ENCODE results near the gene PPP1R9B. TPM values are rescaled to one million over a fixed set of nuclear protein-coding genes. Genes with fewer than 3 reads are reported as not detected.

The PPP1R9B gene
- total and polyA plus RNA-seq, 4 donors, result 0.90 to 26.1 (median 7.1) TPM

DNA sequence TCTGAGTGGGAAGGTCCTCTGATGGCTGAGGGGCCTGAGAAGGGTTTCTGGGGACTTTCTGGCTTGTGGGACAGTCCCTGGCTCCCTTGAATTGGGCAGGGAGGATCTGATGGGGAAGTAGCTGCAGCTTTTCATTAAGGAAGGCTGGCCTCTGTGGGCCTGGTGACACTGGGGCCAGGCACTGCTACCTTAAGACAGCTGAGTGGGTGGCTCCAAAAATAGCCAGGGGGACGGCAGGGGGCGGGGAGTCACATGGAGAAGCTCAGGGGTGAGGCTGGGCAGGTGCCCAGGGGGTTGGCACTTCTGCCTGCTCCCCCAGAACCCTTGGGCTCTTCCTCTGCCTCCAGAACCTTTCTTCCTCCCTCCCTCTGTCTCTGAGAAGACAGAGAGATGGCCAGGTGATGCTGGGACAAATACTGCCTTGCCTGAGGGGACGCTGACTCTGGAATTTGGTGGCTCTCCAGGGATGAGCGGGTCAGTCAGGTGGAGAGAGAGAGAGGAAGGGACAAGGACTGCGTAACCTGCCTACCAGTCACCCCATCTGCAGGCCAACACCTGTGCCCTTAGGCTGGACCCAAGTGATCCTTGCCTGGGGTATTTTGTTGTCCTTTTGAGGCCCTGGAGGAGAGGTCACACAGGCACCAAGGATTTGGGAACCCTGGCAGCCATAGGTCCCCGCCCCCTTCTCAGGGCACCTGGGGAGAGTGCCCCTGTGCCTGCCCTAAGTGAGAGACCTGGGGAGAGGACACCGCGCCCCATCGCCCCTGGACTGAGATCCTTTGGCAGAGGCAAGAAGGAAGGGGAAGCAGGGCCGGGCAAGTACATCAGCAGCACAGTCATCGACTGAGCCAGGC lies 13.6 kb upstream of the PPP1R9B start:
- no peak for DNase-seq (ENCODE audit: low spot score)
- Histone ChIP-seq H3K9ac (ENCODE audit: low read depth in 1 of 2, low read length in 2 of 2) (no peak overlapping the region), H3K36me3 (ENCODE audit: control insufficient read depth in 4 of 4, insufficient read depth in 3 of 4, low read depth in 1 of 4, low read length in 3 of 4) (no peaks in the 10 kb centered on the region), H3K27me3 (ENCODE audit: control insufficient read depth in 4 of 4, insufficient read depth in 4 of 4, low read length in 3 of 4) (no peaks in the 10 kb centered on the region), H3K4me1 (ENCODE audit: control insufficient read depth in 4 of 4, insufficient read depth in 4 of 4, low read length in 3 of 4) (peaks cover 0 to 11% (median 8%) of the 10 kb centered on the region in 4 donors), H3K4me3 (ENCODE audit: low read depth in 1 of 3, low read length in 3 of 3) (no peak overlapping the region), H3K9me3 (ENCODE audit: control insufficient read depth in 4 of 4, low read length in 3 of 4) (no peaks in the 10 kb centered on the region), H3K27ac (ENCODE audit: low read depth in 1 of 2, low read length in 2 of 2) (no peak overlapping the region)
- TF ChIP-seq TAF1 (conservative IDR thresholded peaks at IDR 0.05) (no peak), NR2F2 (IDR thresholded peaks at IDR 0.05) (no peak), YY1 (IDR thresholded peaks at IDR 0.05) (no peak), MAX (IDR thresholded peaks at IDR 0.05) (no peak)
- 75% methylated on average over 11 of the region's 11 CpGs for WGBS

- no peaks in the 10 kb centered on the region for H3K9me3 ChIP-seq (ENCODE audit: control insufficient read depth in 4 of 4, low read length in 3 of 4)
- no peak overlapping the region for H3K4me3 ChIP-seq (ENCODE audit: low read depth in 1 of 3, low read length in 3 of 3)
- WGBS, result 69% methylated on average over 8 of the region's 8 CpGs
- TF ChIP-seq HNF4G (IDR thresholded peaks at IDR 0.05) (no peak), FOXA2 (IDR thresholded peaks at IDR 0.05) (no peak), ZBTB33 (IDR thresholded peaks at IDR 0.05) (no peak), RAD21 (IDR thresholded peaks at IDR 0.05) (no peak), YY1 (IDR thresholded peaks at IDR 0.05) (no peak), HNF4A (conservative IDR thresholded peaks at IDR 0.05) (no peak), EGR1 (IDR thresholded peaks at IDR 0.05; ENCODE audit: low read depth in 2 of 2) (no peak), MAX (IDR thresholded peaks at IDR 0.05) (no peak), JUND (IDR thresholded peaks at IDR 0.05) (no peak), SP1 (IDR thresholded peaks at IDR 0.05) (no peak), RXRA (IDR thresholded peaks at IDR 0.05) (no peak), FOXA1 (IDR thresholded peaks at IDR 0.05) (no peak)
- TF ChIP-seq, protein P1, sequence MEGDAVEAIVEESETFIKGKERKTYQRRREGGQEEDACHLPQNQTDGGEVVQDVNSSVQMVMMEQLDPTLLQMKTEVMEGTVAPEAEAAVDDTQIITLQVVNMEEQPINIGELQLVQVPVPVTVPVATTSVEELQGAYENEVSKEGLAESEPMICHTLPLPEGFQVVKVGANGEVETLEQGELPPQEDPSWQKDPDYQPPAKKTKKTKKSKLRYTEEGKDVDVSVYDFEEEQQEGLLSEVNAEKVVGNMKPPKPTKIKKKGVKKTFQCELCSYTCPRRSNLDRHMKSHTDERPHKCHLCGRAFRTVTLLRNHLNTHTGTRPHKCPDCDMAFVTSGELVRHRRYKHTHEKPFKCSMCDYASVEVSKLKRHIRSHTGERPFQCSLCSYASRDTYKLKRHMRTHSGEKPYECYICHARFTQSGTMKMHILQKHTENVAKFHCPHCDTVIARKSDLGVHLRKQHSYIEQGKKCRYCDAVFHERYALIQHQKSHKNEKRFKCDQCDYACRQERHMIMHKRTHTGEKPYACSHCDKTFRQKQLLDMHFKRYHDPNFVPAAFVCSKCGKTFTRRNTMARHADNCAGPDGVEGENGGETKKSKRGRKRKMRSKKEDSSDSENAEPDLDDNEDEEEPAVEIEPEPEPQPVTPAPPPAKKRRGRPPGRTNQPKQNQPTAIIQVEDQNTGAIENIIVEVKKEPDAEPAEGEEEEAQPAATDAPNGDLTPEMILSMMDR (IDR thresholded peaks at IDR 0.05; ENCODE audit: low read depth, low read length, missing input control), result no peak
- TF ChIP-seq, protein P2, sequence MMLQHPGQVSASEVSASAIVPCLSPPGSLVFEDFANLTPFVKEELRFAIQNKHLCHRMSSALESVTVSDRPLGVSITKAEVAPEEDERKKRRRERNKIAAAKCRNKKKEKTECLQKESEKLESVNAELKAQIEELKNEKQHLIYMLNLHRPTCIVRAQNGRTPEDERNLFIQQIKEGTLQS (IDR thresholded peaks at IDR 0.05), result no peak
- TF ChIP-seq, protein P3, sequence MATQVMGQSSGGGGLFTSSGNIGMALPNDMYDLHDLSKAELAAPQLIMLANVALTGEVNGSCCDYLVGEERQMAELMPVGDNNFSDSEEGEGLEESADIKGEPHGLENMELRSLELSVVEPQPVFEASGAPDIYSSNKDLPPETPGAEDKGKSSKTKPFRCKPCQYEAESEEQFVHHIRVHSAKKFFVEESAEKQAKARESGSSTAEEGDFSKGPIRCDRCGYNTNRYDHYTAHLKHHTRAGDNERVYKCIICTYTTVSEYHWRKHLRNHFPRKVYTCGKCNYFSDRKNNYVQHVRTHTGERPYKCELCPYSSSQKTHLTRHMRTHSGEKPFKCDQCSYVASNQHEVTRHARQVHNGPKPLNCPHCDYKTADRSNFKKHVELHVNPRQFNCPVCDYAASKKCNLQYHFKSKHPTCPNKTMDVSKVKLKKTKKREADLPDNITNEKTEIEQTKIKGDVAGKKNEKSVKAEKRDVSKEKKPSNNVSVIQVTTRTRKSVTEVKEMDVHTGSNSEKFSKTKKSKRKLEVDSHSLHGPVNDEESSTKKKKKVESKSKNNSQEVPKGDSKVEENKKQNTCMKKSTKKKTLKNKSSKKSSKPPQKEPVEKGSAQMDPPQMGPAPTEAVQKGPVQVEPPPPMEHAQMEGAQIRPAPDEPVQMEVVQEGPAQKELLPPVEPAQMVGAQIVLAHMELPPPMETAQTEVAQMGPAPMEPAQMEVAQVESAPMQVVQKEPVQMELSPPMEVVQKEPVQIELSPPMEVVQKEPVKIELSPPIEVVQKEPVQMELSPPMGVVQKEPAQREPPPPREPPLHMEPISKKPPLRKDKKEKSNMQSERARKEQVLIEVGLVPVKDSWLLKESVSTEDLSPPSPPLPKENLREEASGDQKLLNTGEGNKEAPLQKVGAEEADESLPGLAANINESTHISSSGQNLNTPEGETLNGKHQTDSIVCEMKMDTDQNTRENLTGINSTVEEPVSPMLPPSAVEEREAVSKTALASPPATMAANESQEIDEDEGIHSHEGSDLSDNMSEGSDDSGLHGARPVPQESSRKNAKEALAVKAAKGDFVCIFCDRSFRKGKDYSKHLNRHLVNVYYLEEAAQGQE (IDR thresholded peaks at IDR 0.05), result no peak
- peaks cover 0 to 11% (median 8%) of the 10 kb centered on the region in 4 donors for H3K4me1 ChIP-seq (ENCODE audit: control insufficient read depth in 4 of 4, insufficient read depth in 4 of 4, low read length in 3 of 4)
- no peaks in the 10 kb centered on the region for H3K36me3 ChIP-seq (ENCODE audit: control insufficient read depth in 4 of 4, insufficient read depth in 3 of 4, low read depth in 1 of 4, low read length in 3 of 4)
- no peak overlapping the region for H3K27ac ChIP-seq (ENCODE audit: low read depth in 1 of 2, low read length in 2 of 2)
- DNase-seq (ENCODE audit: low spot score), result no peak
- no peak overlapping the region for H3K9ac ChIP-seq (ENCODE audit: low read depth in 1 of 2, low read length in 2 of 2)
- no peaks in the 10 kb centered on the region for H3K27me3 ChIP-seq (ENCODE audit: control insufficient read depth in 4 of 4, insufficient read depth in 4 of 4, low read length in 3 of 4)
Observed at GRCh38 chr17:50162466-50163254, 12.2 kb upstream of the PPP1R9B start.

Data from liver (tissue), 9 donors.